Coronary artery (tissue), 2 donors: ENCODE data around the gene FAM50B.

Experiments
- DNase-seq: peaks from one replicate; pipeline ENCODE4 v3.0.0-alpha.2; 2017; ENCODE audit warnings: low spot score
- H3K27ac ChIP-seq, 2 donors: fragments of 200-600 bp; sonication (generic); one replicate each; pipeline ENCODE4 v1.5.1; 2016 to 2019
- H3K4me3 ChIP-seq: fragments of 200-600 bp; sonication (generic); 2 replicates; pipeline ENCODE4 v1.5.1; 2016; ENCODE audit warnings: mild to moderate bottlenecking, moderate library complexity
- CTCF ChIP-seq: fragments of 200-600 bp; sonication (generic); IDR thresholded peaks from one replicate; pipeline ENCODE4 v1.5.1; 2019; ENCODE audit warnings: antibody characterized with exemption

The FAM50B gene

GRCh38 chr6:3848380-3848779, 793 bp upstream of the FAM50B start:
- Histone ChIP-seq H3K27ac (peak overlapping the region; percentile 69 to 79), H3K4me3 (peak overlapping the region; percentile 73)
- DNase-seq, result no peak
- TF ChIP-seq CTCF, result no peak

GRCh38 chr6:3849681-3850450, 693 bp downstream of the FAM50B start:
- Histone ChIP-seq H3K27ac (peak overlapping the region; percentile 55 to 79), H3K4me3 (peak overlapping the region; percentile 73)
- no peak for TF ChIP-seq CTCF
- no peak for DNase-seq

GRCh38 chr6:3850451-3851203, 1.5 kb downstream of the FAM50B start:
- no peak for DNase-seq
- peak overlapping the region; percentile 73 for H3K4me3 ChIP-seq

GRCh38 chr6:3851839-3852238, 2.7 kb downstream of the FAM50B start:
- Histone ChIP-seq H3K4me3 (no peak overlapping the region), H3K27ac (no peak overlapping the region)
- DNase-seq, result no peak
- no peak for TF ChIP-seq CTCF

More at GRCh38 chr6:3850451-3851203, 1.5 kb downstream of the FAM50B start:
- TF ChIP-seq CTCF, result no peak
- no peak overlapping the region for H3K27ac ChIP-seq

- no peak for TF ChIP-seq CTCF
- Histone ChIP-seq H3K27ac (no peak overlapping the region), H3K4me3 (no peak overlapping the region)
- no peak for DNase-seq
These were observed 3.2 kb downstream of the FAM50B start for GRCh38 chr6:3852391-3852790.

- Histone ChIP-seq H3K27ac (no peak overlapping the region), H3K4me3 (no peak overlapping the region)
- no peak for TF ChIP-seq CTCF
These were observed 6.7 kb downstream of the FAM50B start for GRCh38 chr6:3855866-3856265.

More at GRCh38 chr6:3855866-3856265, 6.7 kb downstream of the FAM50B start:
- no peak for DNase-seq
